DOHH2 (cell line): ENCODE results near the gene ZBED2.

Experiments used
- H3F3A ChIP-seq: fragments of 200-600 bp; sonication (generic), shearing (Covaris generic); 2 replicates; pipeline ENCODE4 v1.6.0; 2016; ENCODE audit warnings: antibody characterized with exemption, mild to moderate bottlenecking; ENCODE audit not compliant: control insufficient read depth, insufficient read depth
- H3K27ac ChIP-seq: fragments of 200-600 bp; sonication (generic); 2 replicates; pipeline ENCODE4 v1.5.1; 2014; ENCODE audit warnings: low read depth, mild to moderate bottlenecking, low read length, moderate library complexity
- H3K27me3 ChIP-seq: fragments of 200-600 bp; sonication (generic); 2 replicates; pipeline ENCODE4 v1.6.1; 2014; ENCODE audit warnings: mild to moderate bottlenecking, low read length, mixed read lengths; ENCODE audit not compliant: control insufficient read depth
- H3K36me3 ChIP-seq: fragments of 200-600 bp; sonication (generic); 2 replicates; pipeline ENCODE4 v1.6.1; 2014; ENCODE audit warnings: mild to moderate bottlenecking, low read length, moderate library complexity, mixed read lengths; ENCODE audit not compliant: control insufficient read depth
- H3K4me1 ChIP-seq: fragments of 200-600 bp; sonication (generic); 2 replicates; pipeline ENCODE4 v1.6.1; 2014; ENCODE audit warnings: mild to moderate bottlenecking, low read length, mixed read lengths; ENCODE audit not compliant: control insufficient read depth
- H3K4me2 ChIP-seq: fragments of 200-600 bp; sonication (generic); 2 replicates; pipeline ENCODE4 v1.6.0; 2014; ENCODE audit warnings: mild to moderate bottlenecking, low read length, moderate library complexity
- H3K4me3 ChIP-seq: fragments of 200-600 bp; sonication (generic); 2 replicates; pipeline ENCODE4 v1.5.1; 2014; ENCODE audit warnings: mild to moderate bottlenecking, low read length, mixed read lengths
- H3K79me2 ChIP-seq: fragments of 200-600 bp; sonication (generic); 2 replicates; pipeline ENCODE4 v1.6.1; 2014; ENCODE audit warnings: mild to moderate bottlenecking, low read length, mixed read lengths; ENCODE audit not compliant: control insufficient read depth
- H3K9me2 ChIP-seq: fragments of 200-600 bp; sonication (generic); replicated peaks from 2 replicates; pipeline ENCODE4 v1.6.1; 2014; ENCODE audit warnings: mild to moderate bottlenecking, low read length, mixed read lengths; ENCODE audit not compliant: control insufficient read depth
- H3K9me3 ChIP-seq: fragments of 200-600 bp; sonication (generic); 2 replicates; pipeline ENCODE4 v1.6.1; 2014; ENCODE audit warnings: antibody characterized with exemption, low read length, mixed read lengths; ENCODE audit not compliant: control insufficient read depth, insufficient read depth
- H4K20me1 ChIP-seq: fragments of 200-600 bp; sonication (generic); 2 replicates; pipeline ENCODE4 v1.6.0; 2014; ENCODE audit warnings: low read depth, mild to moderate bottlenecking, antibody characterized with exemption, low read length, moderate library complexity; ENCODE audit not compliant: control insufficient read depth, insufficient read depth
- CTCF ChIP-seq: fragments of 200-600 bp; sonication (generic); IDR thresholded peaks from one replicate; pipeline ENCODE4 v1.5.1; 2014; ENCODE audit warnings: antibody characterized with exemption, mild to moderate bottlenecking, low read depth, low read length; ENCODE audit not compliant: poor library complexity, severe bottlenecking
- EZH2phosphoT487 ChIP-seq: fragments of 200-600 bp; sonication (generic); IDR thresholded peaks from 2 replicates; pipeline ENCODE4 v1.6.1; 2017; ENCODE audit warnings: borderline replicate concordance, mild to moderate bottlenecking, antibody characterized with exemption, low read length, moderate library complexity, mixed read lengths

Gene ZBED2

GRCh38 chr3:111604119-111604518 lies 9.0 kb upstream of the ZBED2 start:
- TF ChIP-seq EZH2phosphoT487 (no peak), CTCF (no peak)
- Histone ChIP-seq H3K4me2 (no peak overlapping the region), H4K20me1 (no peaks in the 10 kb centered on the region)

GRCh38 chr3:111603679-111604078 lies 8.5 kb upstream of the ZBED2 start:
- no peak overlapping the region for H3K4me2 ChIP-seq
- no peak for TF ChIP-seq CTCF
- no peak for TF ChIP-seq EZH2phosphoT487
- H4K20me1 ChIP-seq, result no peaks in the 10 kb centered on the region
- H3F3A ChIP-seq, result no peaks in the 10 kb centered on the region
- H3K27me3 ChIP-seq, result peaks cover 3% of the 10 kb centered on the region; the same call in 1 of the 2 replicates
- H3K4me3 ChIP-seq, result no peak overlapping the region
- H3K27ac ChIP-seq, result no peak overlapping the region
- H3K9me3 ChIP-seq, result no peaks in the 10 kb centered on the region
- H3K4me1 ChIP-seq, result no peaks in the 10 kb centered on the region
- H3K36me3 ChIP-seq, result no peaks in the 10 kb centered on the region
- H3K9me2 ChIP-seq, result no peaks in the 10 kb centered on the region
- H3K79me2 ChIP-seq, result no peaks in the 10 kb centered on the region

More at GRCh38 chr3:111604119-111604518, 9.0 kb upstream of the ZBED2 start:
- no peaks in the 10 kb centered on the region for H3K79me2 ChIP-seq
- no peaks in the 10 kb centered on the region for H3K36me3 ChIP-seq
- H3K27me3 ChIP-seq, result peaks cover 3% of the 10 kb centered on the region; the same call in 1 of the 2 replicates
- no peaks in the 10 kb centered on the region for H3K4me1 ChIP-seq
- no peaks in the 10 kb centered on the region for H3K9me2 ChIP-seq
- H3F3A ChIP-seq, result no peaks in the 10 kb centered on the region
- no peak overlapping the region for H3K27ac ChIP-seq
- H3K4me3 ChIP-seq, result no peak overlapping the region
- no peaks in the 10 kb centered on the region for H3K9me3 ChIP-seq

GRCh38 chr3:111601810-111602209 lies 6.7 kb upstream of the ZBED2 start:
- Histone ChIP-seq H3F3A (no peaks in the 10 kb centered on the region), H3K9me2 (no peaks in the 10 kb centered on the region), H3K27me3 (peaks cover 3% of the 10 kb centered on the region; the same call in 1 of the 2 replicates), H3K9me3 (no peaks in the 10 kb centered on the region), H3K4me1 (no peaks in the 10 kb centered on the region), H3K36me3 (no peaks in the 10 kb centered on the region), H4K20me1 (no peaks in the 10 kb centered on the region), H3K4me2 (no peak overlapping the region), H3K4me3 (no peak overlapping the region), H3K27ac (no peak overlapping the region), H3K79me2 (no peaks in the 10 kb centered on the region)
- no peak for TF ChIP-seq CTCF
- TF ChIP-seq EZH2phosphoT487, result no peak

- H3K4me2 ChIP-seq, result no peak overlapping the region
- no peaks in the 10 kb centered on the region for H3F3A ChIP-seq
- H3K27ac ChIP-seq, result no peak overlapping the region
- no peaks in the 10 kb centered on the region for H4K20me1 ChIP-seq
- H3K9me2 ChIP-seq, result no peaks in the 10 kb centered on the region
- TF ChIP-seq EZH2phosphoT487, result no peak
- no peak for TF ChIP-seq CTCF
- H3K27me3 ChIP-seq, result peaks cover 3% of the 10 kb centered on the region; the same call in 1 of the 2 replicates
- H3K4me1 ChIP-seq, result no peaks in the 10 kb centered on the region
- H3K79me2 ChIP-seq, result no peaks in the 10 kb centered on the region
- H3K36me3 ChIP-seq, result no peaks in the 10 kb centered on the region
- H3K4me3 ChIP-seq, result no peak overlapping the region
- no peaks in the 10 kb centered on the region for H3K9me3 ChIP-seq
These were observed 3.4 kb upstream of the ZBED2 start for GRCh38 chr3:111598552-111598951.
